Measurements from ENCODE around the gene ATG7.
"Not testable (repeated sequence)": the region's sequence is repeated elsewhere in the genome, so short reads cannot be mapped to it uniquely, and the experiment has no call there.

The ATG7 gene

DNA sequence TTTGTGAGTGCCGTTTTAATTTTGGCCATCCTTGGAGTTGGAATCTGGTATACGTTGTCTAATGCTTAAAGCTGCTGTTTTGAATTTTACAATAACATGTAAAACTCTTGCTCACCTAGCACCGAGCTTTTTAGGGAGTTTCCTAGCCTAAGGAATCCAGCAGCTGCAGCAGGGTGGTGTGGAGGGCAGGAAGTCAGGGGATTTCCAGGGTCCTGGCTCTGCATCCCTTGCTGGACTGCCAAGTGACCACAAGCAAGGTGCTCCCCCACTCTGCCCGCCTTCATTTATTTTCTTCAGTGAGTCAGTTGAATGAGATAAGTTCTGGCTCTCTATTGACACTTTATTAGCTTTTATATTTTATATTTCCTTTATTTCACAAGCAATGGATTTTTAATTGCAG lies 113.7 kb downstream of the ATG7 start:
- DNase-seq (ENCODE audit: low read depth in 2 of 3, low spot score in 2 of 3): no peak

DNA sequence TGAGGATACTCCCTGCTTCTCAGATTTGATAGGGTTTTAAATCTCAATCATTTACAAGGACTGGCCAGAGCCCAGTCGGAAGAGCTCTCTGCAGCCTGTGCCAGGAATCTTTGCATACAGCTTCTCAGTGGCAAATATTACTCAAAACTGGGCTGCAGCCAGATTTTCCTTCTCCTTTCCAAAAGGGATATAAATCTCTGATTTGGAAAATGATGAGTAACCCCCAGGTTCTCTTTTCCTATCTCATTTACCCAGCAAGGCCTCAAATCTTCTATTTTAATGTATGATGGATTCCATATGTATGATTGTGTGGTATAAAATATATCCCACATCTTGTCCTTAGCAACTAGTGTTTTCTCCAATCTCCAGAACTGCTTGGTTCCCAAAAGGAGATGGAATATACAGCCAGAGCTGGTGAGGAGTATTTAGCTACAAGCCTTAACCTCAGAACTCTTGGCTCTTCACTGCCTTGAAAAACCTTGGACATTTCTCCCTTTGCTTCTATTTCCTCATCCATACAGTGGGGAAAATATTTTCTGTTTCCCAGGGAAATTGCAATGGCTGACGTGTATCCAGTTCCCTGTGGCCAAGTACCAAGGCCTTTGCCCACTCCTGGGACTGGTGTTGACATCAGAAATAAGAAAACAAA lies 114.4 kb downstream of the ATG7 start:
- no peak for DNase-seq (ENCODE audit: low read depth in 2 of 3, low spot score in 2 of 3)

DNA sequence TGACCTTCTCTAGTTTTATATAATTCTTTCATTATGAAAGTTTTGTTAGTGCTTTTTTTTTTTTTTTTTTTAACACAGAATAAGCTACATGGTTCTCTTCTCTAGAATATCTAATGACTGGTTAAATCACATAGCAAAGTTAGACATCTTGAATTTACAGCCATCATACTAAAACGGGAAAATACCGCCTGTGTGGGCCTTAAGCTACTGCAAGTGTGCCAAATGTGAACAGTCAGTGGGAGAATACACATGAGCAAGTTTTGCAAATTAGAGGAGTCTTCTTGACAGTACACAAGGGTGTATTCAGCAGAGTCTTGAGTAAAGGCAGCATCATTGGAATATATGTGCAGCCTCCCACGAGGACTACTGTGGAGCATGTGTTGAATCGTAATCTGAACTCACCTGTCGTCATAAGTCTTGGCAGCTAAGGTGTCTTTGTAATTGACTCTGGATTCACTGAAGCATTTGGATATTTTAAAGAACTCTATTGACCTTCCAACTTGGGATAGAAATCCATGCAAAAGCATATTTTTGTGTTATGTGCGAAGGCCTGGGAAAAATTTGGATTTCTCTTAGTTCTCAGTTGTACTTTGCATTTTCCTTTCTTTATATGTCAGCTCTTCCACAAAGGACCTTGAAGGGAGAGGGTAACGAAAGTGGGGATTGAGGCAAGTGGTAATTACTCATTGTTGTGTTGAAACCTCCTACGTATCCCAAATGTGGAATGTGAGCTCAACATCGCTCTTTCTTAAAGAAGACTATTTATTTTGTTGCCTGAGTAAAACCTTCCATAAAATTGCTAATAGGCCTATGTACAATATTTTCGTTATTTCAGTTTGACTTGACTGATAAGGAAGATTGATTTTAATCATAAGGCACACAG lies 117.4 kb downstream of the ATG7 start:
- no peak for DNase-seq (ENCODE audit: low read depth in 2 of 3, low spot score in 2 of 3)

GRCh38 chr3:11390411-11391131 lies 118.4 kb downstream of the ATG7 start:
- no peak for DNase-seq (ENCODE audit: low read depth in 2 of 3, low spot score in 2 of 3)

DNA sequence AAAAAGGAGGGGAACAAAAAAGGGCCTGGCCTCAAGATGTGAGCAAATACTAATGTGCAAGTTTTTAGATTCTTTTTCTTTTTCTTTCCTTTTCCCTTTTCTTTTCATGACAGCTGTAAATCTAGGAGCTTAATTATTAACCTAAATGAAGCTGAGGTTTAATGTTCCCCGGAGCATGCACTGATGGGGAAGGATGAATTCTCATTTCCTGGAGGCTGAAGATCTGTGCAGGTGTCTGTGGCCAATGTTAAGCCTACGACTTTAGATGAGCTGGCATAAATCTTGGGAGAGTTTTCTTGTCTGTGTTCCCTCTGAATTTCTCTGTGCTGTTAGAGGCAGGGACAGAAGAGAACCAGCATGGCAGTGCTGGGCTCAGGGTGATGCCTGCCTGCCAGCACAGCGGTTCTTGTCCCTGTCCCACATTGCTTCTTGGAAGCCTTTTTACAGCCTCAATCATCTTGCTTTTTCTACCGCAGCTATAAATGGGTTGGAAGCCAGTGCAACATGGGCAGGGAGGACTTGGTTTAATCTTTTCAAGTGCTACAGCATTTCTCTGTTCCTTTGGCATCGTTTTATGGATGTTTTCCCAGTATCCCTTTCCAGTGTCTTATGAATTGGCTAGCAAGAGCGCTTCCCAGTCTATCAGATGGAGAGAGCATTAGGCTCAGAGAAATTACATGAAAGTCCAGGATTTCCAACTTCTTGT lies 119.1 kb downstream of the ATG7 start:
- DNase-seq (ENCODE audit: low read depth in 2 of 3, low spot score in 2 of 3): no peak

GRCh38 chr3:11392014-11392859 lies 120.0 kb downstream of the ATG7 start:
- DNase-seq (ENCODE audit: low read depth in 2 of 3, low spot score in 2 of 3): no peak

- no peak for DNase-seq (ENCODE audit: low read depth in 2 of 3, low spot score in 2 of 3)
Measured at GRCh38 chr3:11392860-11393114, 120.6 kb downstream of the ATG7 start.

DNA sequence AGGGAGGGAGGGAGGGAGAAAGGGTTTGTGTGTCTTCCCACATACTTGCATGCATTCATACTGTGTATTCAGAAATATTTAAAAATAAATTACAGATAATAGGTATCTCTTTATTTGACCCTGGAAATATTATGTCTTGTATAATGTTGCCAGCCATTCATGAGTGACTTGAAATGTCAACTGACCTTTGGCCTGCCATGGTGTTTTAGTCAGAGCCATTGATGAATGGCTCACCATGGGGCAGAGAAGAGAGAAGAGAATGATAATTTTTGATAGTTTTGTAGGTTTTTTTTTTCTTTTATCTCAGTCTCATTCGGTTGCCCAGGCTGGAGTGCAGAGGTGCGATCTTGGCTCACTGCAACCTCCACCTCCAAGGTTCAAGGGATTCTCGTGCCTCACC lies 121.2 kb downstream of the ATG7 start:
- DNase-seq (ENCODE audit: low read depth in 2 of 3, low spot score in 2 of 3): no peak

- DNase-seq (ENCODE audit: low read depth in 2 of 3, low spot score in 2 of 3): no peak
Measured at GRCh38 chr3:11394392-11394791, 122.2 kb downstream of the ATG7 start.

GRCh38 chr3:11400213-11400612 lies 128.0 kb downstream of the ATG7 start:
- DNase-seq (ENCODE audit: low read depth in 2 of 3, low spot score in 2 of 3): no peak

DNA sequence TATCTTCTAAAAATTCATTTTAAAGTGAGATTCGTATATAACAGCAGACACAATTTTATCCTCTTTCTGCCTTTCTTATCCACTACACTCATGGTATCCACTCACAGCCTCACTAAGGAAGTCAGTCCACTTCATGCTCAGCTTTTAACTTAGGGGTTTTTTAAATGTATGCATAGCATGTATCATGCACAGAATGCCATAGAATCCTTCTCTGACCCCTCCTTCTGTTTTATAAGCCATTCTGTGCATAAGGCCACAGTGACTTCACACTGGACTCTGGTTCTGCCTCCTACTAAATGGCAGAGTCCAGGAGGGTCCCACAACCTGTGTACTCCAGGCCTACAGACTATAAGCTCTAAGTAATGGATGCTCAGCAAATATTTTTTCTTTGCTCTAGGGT lies 129.2 kb downstream of the ATG7 start:
- no peak for DNase-seq (ENCODE audit: low read depth in 2 of 3, low spot score in 2 of 3)

DNA sequence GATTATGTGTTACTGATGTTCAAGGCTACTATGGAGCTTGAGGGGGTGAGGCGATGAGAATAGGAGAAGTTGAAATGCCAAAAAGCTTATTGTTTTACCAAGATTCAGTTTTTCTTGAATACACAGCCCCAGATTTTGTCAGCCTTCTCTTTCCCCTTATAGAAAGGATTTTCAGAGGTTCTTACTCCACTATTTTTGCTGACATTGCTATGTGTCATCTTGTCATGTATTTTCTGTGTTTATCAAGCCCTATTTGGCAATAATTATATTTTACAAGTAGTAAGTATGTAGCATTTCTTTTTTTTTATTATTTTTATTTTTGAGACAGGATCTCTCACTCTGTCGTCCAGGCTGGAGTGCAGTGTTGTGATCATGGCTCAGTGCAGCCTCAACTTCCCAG lies 133.1 kb downstream of the ATG7 start:
- no peak for DNase-seq (ENCODE audit: low read depth in 2 of 3, low spot score in 2 of 3)

DNA sequence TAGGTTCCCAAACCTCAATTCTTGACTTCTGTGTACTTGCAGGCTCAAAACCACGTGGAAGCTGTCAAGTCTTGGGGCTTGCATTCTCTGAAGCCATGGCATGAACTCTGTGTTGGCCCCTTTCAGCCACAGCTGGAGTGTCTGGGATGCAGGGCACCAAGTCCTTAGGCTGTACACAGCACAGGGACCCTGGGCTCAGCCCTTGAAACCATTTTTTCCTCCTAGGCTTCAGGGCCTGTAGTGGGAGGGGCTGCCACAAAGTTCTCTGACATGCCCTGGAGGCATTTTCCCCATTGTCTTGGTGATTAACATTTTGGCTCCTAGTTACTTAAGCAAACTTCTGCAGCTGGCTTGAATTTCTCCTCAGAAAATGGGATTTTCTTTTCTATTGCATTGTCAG lies 135.4 kb downstream of the ATG7 start:
- no peak for DNase-seq (ENCODE audit: low read depth in 2 of 3, low spot score in 2 of 3)

GRCh38 chr3:11408324-11408859 lies 136.2 kb downstream of the ATG7 start:
- not testable (repeated sequence) for DNase-seq (ENCODE audit: low read depth in 2 of 3, low spot score in 2 of 3)

GRCh38 chr3:11410564-11410963 lies 138.4 kb downstream of the ATG7 start:
- DNase-seq (ENCODE audit: low read depth in 2 of 3, low spot score in 2 of 3): no peak

GRCh38 chr3:11411956-11412355 lies 139.8 kb downstream of the ATG7 start:
- DNase-seq (ENCODE audit: low read depth in 2 of 3, low spot score in 2 of 3): no peak

- no peak for DNase-seq (ENCODE audit: low read depth in 2 of 3, low spot score in 2 of 3)
Measured at GRCh38 chr3:11413071-11413470, 140.9 kb downstream of the ATG7 start.

- no peak for DNase-seq (ENCODE audit: low read depth in 2 of 3, low spot score in 2 of 3)
Measured at GRCh38 chr3:11415099-11415498, 142.9 kb downstream of the ATG7 start.

- no peak for DNase-seq (ENCODE audit: low read depth in 2 of 3, low spot score in 2 of 3)
Measured at GRCh38 chr3:11420066-11420465, 147.9 kb downstream of the ATG7 start.

DNA sequence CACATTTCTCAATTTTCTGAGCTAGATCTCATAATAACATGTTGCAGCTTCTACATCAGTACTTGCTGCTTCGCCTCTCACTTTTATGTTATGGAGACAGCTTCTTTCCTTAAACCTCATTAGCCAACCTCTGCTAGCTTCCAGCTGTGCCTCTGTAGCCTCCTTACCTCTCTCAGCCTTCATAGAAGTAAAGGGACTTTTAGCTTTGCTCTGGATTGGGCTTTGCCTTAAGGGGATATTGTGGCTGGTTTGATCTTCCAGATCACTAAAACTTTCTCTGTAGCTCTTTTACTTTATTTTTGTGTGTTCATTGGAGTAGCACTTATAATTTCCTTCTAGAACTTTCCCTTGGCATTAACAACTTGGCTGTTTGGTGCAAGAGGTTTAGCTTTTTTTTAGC lies 150.1 kb downstream of the ATG7 start:
- DNase-seq (ENCODE audit: low read depth in 2 of 3, low spot score in 2 of 3): no peak

GRCh38 chr3:11423868-11424267 lies 151.7 kb downstream of the ATG7 start:
- DNase-seq (ENCODE audit: low read depth in 2 of 3, low spot score in 2 of 3): no peak
